Measurements from ENCODE around the gene PITPNM2. TPM values are rescaled to one million over a fixed set of nuclear protein-coding genes. Genes with fewer than 3 reads are reported as not detected.

The PITPNM2 gene
- total RNA-seq, 2 experiments from 2014 or later: 37.3 to 38.3 TPM

DNA sequence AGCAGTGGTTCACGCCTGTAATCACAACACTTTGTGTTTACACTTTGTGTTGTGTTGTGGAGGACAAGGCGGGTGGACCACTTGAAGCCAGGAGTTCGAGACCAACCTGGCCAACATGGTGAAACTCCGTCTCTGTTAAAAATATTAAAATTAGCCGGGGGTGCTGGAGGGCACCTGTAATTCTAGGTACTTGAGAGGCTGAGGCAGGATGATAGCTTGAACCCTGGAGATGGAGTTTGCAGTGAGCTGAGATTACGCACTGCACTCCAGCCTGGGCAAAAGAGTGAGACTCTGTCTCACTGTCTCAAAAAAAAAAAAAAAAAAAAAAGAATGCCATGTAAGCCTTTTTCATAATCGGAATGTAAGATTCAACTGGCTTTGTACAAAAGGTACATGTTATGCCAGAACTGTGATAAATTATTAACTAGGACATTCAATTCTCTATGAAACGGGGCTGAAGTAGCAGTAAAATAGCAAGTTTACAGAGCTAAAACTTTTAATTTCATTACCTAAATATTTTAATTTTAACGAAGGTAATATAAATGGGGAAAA is 13.9 kb upstream of the PITPNM2 start:
- ChIA-PET CTCF (interaction anchor here (1.1 kb wide), 1 partner anchor 121 kb away, joined by 4 read pairs; no protein-coding TSS in a partner anchor), POLR2A (interaction anchor here (1.0 to 1.1 kb wide), 2 partner anchors 46 to 58 kb away, joined by 3 read pairs; no protein-coding TSS in a partner anchor)
- no peak overlapping the region for H3K4me3 ChIP-seq (ENCODE audit: low read length)
- H3K4me1 ChIP-seq (ENCODE audit: insufficient read depth, low read length): no peaks in the 10 kb centered on the region
- Mint-ChIP-seq H3K27ac (no peak overlapping the region), H3K9me3 (no peaks in the 10 kb centered on the region), H3K36me3 (ENCODE audit: low read depth) (peaks cover 76% of the 10 kb centered on the region), H3K27me3 (no peaks in the 10 kb centered on the region), H3K4me3 (no peak overlapping the region), H3K4me1 (ENCODE audit: low read depth) (no peaks in the 10 kb centered on the region)
- intact Hi-C loops (cut with DNase I, micrococcal nuclease): no loop called here
- no peak for ATAC-seq (ENCODE audit: poor library complexity)
- no peaks in the 10 kb centered on the region for H3K9me3 ChIP-seq (ENCODE audit: control insufficient read depth in 1 of 2, insufficient read depth in 1 of 2, low read length in 2 of 2)
- TF ChIP-seq, protein P1, sequence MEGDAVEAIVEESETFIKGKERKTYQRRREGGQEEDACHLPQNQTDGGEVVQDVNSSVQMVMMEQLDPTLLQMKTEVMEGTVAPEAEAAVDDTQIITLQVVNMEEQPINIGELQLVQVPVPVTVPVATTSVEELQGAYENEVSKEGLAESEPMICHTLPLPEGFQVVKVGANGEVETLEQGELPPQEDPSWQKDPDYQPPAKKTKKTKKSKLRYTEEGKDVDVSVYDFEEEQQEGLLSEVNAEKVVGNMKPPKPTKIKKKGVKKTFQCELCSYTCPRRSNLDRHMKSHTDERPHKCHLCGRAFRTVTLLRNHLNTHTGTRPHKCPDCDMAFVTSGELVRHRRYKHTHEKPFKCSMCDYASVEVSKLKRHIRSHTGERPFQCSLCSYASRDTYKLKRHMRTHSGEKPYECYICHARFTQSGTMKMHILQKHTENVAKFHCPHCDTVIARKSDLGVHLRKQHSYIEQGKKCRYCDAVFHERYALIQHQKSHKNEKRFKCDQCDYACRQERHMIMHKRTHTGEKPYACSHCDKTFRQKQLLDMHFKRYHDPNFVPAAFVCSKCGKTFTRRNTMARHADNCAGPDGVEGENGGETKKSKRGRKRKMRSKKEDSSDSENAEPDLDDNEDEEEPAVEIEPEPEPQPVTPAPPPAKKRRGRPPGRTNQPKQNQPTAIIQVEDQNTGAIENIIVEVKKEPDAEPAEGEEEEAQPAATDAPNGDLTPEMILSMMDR (IDR thresholded peaks at IDR 0.05): no peak
- H3K27ac ChIP-seq (ENCODE audit: low read depth in 1 of 2, low read length in 2 of 2): no peak overlapping the region
- peaks cover 53% of the 10 kb centered on the region for H3K36me3 ChIP-seq (ENCODE audit: insufficient read depth, low read length)
- no peaks in the 10 kb centered on the region for H3K27me3 ChIP-seq (ENCODE audit: control insufficient read depth in 1 of 2, insufficient read depth in 2 of 2, low read length in 2 of 2)
- no peak for DNase-seq

GRCh38 chr12:123164222-123164621 is 13.3 kb upstream of the PITPNM2 start:
- peaks cover 56% of the 10 kb centered on the region for H3K36me3 ChIP-seq (ENCODE audit: insufficient read depth, low read length)
- Mint-ChIP-seq H3K4me3 (no peak overlapping the region), H3K27me3 (no peaks in the 10 kb centered on the region), H3K9me3 (no peaks in the 10 kb centered on the region), H3K4me1 (ENCODE audit: low read depth) (no peaks in the 10 kb centered on the region), H3K27ac (no peak overlapping the region), H3K36me3 (ENCODE audit: low read depth) (peaks cover 79% of the 10 kb centered on the region)
- ChIA-PET CTCF (no interaction called here), POLR2A (no interaction called here)
- ATAC-seq (ENCODE audit: poor library complexity) (no peak), DNase-seq (no peak)
- H3K9me3 ChIP-seq (ENCODE audit: control insufficient read depth in 1 of 2, insufficient read depth in 1 of 2, low read length in 2 of 2): no peaks in the 10 kb centered on the region
- H3K4me1 ChIP-seq (ENCODE audit: insufficient read depth, low read length): no peaks in the 10 kb centered on the region
- no peak overlapping the region for H3K4me3 ChIP-seq (ENCODE audit: low read length)
- no peaks in the 10 kb centered on the region for H3K27me3 ChIP-seq (ENCODE audit: control insufficient read depth in 1 of 2, insufficient read depth in 2 of 2, low read length in 2 of 2)
- TF ChIP-seq, protein P1 (IDR thresholded peaks at IDR 0.05): no peak
- intact Hi-C loops (cut with DNase I, micrococcal nuclease): no loop called here
- H3K27ac ChIP-seq (ENCODE audit: low read depth in 1 of 2, low read length in 2 of 2): no peak overlapping the region

- Mint-ChIP-seq H3K4me3 (no peak overlapping the region), H3K27me3 (no peaks in the 10 kb centered on the region), H3K27ac (no peak overlapping the region), H3K4me1 (ENCODE audit: low read depth) (no peaks in the 10 kb centered on the region), H3K9me3 (no peaks in the 10 kb centered on the region), H3K36me3 (ENCODE audit: low read depth) (peaks cover 76% of the 10 kb centered on the region)
- H3K9me3 ChIP-seq (ENCODE audit: control insufficient read depth in 1 of 2, insufficient read depth in 1 of 2, low read length in 2 of 2): no peaks in the 10 kb centered on the region
- H3K36me3 ChIP-seq (ENCODE audit: insufficient read depth, low read length): peaks cover 57% of the 10 kb centered on the region
- no peak overlapping the region for H3K27ac ChIP-seq (ENCODE audit: low read depth in 1 of 2, low read length in 2 of 2)
- H3K4me3 ChIP-seq (ENCODE audit: low read length): no peak overlapping the region
- DNase-seq (no peak), ATAC-seq (ENCODE audit: poor library complexity) (no peak)
- intact Hi-C loops (cut with DNase I, micrococcal nuclease): no loop called here
- no peaks in the 10 kb centered on the region for H3K4me1 ChIP-seq (ENCODE audit: insufficient read depth, low read length)
- H3K27me3 ChIP-seq (ENCODE audit: control insufficient read depth in 1 of 2, insufficient read depth in 2 of 2, low read length in 2 of 2): no peaks in the 10 kb centered on the region
- ChIA-PET CTCF (interaction anchor here (0.6 to 1.6 kb wide), 3 partner anchors 10 to 84 kb away, joined by 3 to 4 read pairs (median 4); partner anchors contain the start of gene PITPNM2), POLR2A (no interaction called here)
- TF ChIP-seq, protein P1 (IDR thresholded peaks at IDR 0.05): no peak
Measured at GRCh38 chr12:123163227-123163626, 12.3 kb upstream of the PITPNM2 start.
